Keratinocyte (primary cell): ENCODE results near the gene PRR32. TPM values are rescaled to one million over a fixed set of nuclear protein-coding genes. Genes with fewer than 3 reads are reported as not detected.

ENCODE experiments used
- DNase-seq: peaks from one replicate; pipeline ENCODE4 v3.0.0-alpha.2; 2011; ENCODE audit warnings: low read depth, missing footprints, low spot score
- FAIRE-seq: peaks from 2 replicates; lab custom pipeline; 2011; peaks lifted over from hg19 to GRCh38; lab: Jason Lieb, UNC
- H2AFZ ChIP-seq: 2 replicates; pipeline ENCODE4 v1.6.0; 2012; ENCODE audit warnings: low read length, control low read depth, inconsistent platforms; ENCODE audit not compliant: control insufficient read depth
- H3K27ac ChIP-seq: 2 replicates; pipeline ENCODE4 v1.5.1; 2011; ENCODE audit warnings: low read length; ENCODE audit not compliant: control insufficient read depth, insufficient read depth
- H3K27me3 ChIP-seq: 3 replicates; pipeline ENCODE4 v1.6.0; 2011; ENCODE audit warnings: low read length; ENCODE audit not compliant: control insufficient read depth, insufficient read depth; ENCODE audit errors: extremely low read depth
- H3K36me3 ChIP-seq, 2 experiments: 2 replicates in 1 of 2; 3 replicates in 1 of 2; pipeline ENCODE4 v1.5.1; 2011; ENCODE audit warnings: low read length in 2 of 2, mild to moderate bottlenecking in 1 of 2; ENCODE audit not compliant: control insufficient read depth in 2 of 2, insufficient read depth in 2 of 2; ENCODE audit errors: extremely low read depth in 1 of 2
- H3K4me1 ChIP-seq: 3 replicates; pipeline ENCODE4 v1.5.1; 2011; ENCODE audit warnings: low read length; ENCODE audit not compliant: control insufficient read depth, insufficient read depth; ENCODE audit errors: extremely low read depth
- H3K4me2 ChIP-seq: 3 replicates; pipeline ENCODE4 v1.6.0; 2011; ENCODE audit warnings: low read depth, low read length; ENCODE audit not compliant: control insufficient read depth, insufficient read depth; ENCODE audit errors: extremely low read depth
- H3K4me3 ChIP-seq, 3 experiments: fragments of 200-600 bp in 1 of 3; sonication (generic) in 1 of 3; 2 replicates in 2 of 3; 3 replicates in 1 of 3; pipeline ENCODE4 v1.5.1; 2011 to 2016; ENCODE audit warnings: low read length in 3 of 3, mild to moderate bottlenecking in 3 of 3, control low read depth in 2 of 3, inconsistent platforms in 1 of 3, low read depth in 1 of 3, mixed read lengths in 1 of 3, mixed run types in 1 of 3, moderate library complexity in 1 of 3; ENCODE audit not compliant: control insufficient read depth in 2 of 3, insufficient read depth in 2 of 3; ENCODE audit errors: extremely low read depth in 1 of 3
- H3K79me2 ChIP-seq: 2 replicates; pipeline ENCODE4 v1.6.0; 2012; ENCODE audit warnings: low read length; ENCODE audit not compliant: control insufficient read depth, insufficient read depth
- H3K9ac ChIP-seq: 3 replicates; pipeline ENCODE4 v1.6.0; 2011; ENCODE audit warnings: low read length; ENCODE audit not compliant: control insufficient read depth, insufficient read depth; ENCODE audit errors: extremely low read depth
- H3K9me1 ChIP-seq: 3 replicates; pipeline ENCODE4 v1.6.0; 2011; ENCODE audit warnings: low read length; ENCODE audit not compliant: control insufficient read depth, insufficient read depth; ENCODE audit errors: extremely low read depth
- H3K9me3 ChIP-seq: 2 replicates; pipeline ENCODE4 v1.5.1; 2012; ENCODE audit warnings: low read depth, low read length; ENCODE audit not compliant: control insufficient read depth
- H4K20me1 ChIP-seq: 3 replicates; pipeline ENCODE4 v1.6.0; 2011; ENCODE audit warnings: low read length; ENCODE audit not compliant: control insufficient read depth, insufficient read depth; ENCODE audit errors: extremely low read depth
- CTCF ChIP-seq, 3 experiments: IDR thresholded peaks in 1 of 3; conservative IDR thresholded peaks in 1 of 3; optimal IDR thresholded peaks in 1 of 3; 2 replicates in 2 of 3; 3 replicates in 1 of 3; pipeline versions ENCODE3 to v1.5.1; 2011; ENCODE audit warnings: low read length in 3 of 3, mild to moderate bottlenecking in 3 of 3, moderate library complexity in 2 of 3, control low read depth in 1 of 3, inconsistent platforms in 1 of 3; ENCODE audit not compliant: insufficient read depth in 2 of 3; ENCODE audit errors: extremely low read depth in 1 of 3
- EZH2 ChIP-seq: IDR thresholded peaks from one replicate; pipeline ENCODE4 v1.6.1; 2012; ENCODE audit warnings: inconsistent platforms, mild to moderate bottlenecking, low read length, moderate library complexity
- dilution Hi-C: fragments of 300-500 bp; cut with MboI; formaldehyde crosslinking; loops from one replicate; pipeline ENCODE4 v1.7.0; 2020; ENCODE audit warnings: low sequenced_read_pairs; ENCODE audit not compliant: extremely low pct_ligation_motif_present
- polyA minus RNA-seq, 3 experiments: library from RNA; depleted of rRNA, polyadenylated mRNA; stranded (reverse); fragments of >200 nt; gene quantifications; 1 replicate in 1 of 3; 2 replicates in 1 of 3; 3 replicates in 1 of 3; pipeline ENCODE4 v1.2.3, GENCODE V29; 2011
- polyA plus RNA-seq, 5 experiments: library from polyadenylated mRNA; depleted of rRNA in 3 of 5; stranded (reverse) in 3 of 5; stranded (forward) in 1 of 5; unstranded in 1 of 5; fragments of >200 nt; gene quantifications; 1 replicate in 1 of 5; 2 replicates in 3 of 5; 3 replicates in 1 of 5; pipeline versions ENCODE4 v1.2.1 to v1.2.3, GENCODE V29; 2011 to 2012; ENCODE audit warnings: missing spikeins in 2 of 5, low read depth in 1 of 5, low replicate concordance in 1 of 5

PRR32 gene
- polyA plus RNA-seq (not detected in 3 replicates), polyA minus RNA-seq (not detected in 3 replicates)
- polyA plus RNA-seq (2011; ENCODE audit: low read depth) = not detected
- not detected in 2 replicates for polyA plus RNA-seq (2011; cell fraction: cytosol; rRNA removed)
- polyA plus RNA-seq (2011; cell fraction: nucleus; rRNA removed) = not detected in 2 replicates
- polyA plus RNA-seq (2012; ENCODE audit: low replicate concordance) = not detected in 2 replicates
- polyA minus RNA-seq (2011; cell fraction: cytosol; rRNA and poly(A)+ RNA removed) = not detected
- not detected in 2 replicates for polyA minus RNA-seq (2011; cell fraction: nucleus; rRNA and poly(A)+ RNA removed)

- Histone ChIP-seq H3K79me2 (no peaks in the 10 kb centered on the region), H3K9me1 (no peaks in the 10 kb centered on the region), H3K4me3 (no peak within 1 kb of the TSS), H3K27me3 (no peaks in the 10 kb centered on the region), H3K4me1 (no peaks in the 10 kb centered on the region), H2AFZ (no peak within 1 kb of the TSS), H3K9ac (no peak within 1 kb of the TSS), H4K20me1 (no peaks in the 10 kb centered on the region), H3K4me2 (no peak within 1 kb of the TSS), H3K9me3 (no peaks in the 10 kb centered on the region), H3K27ac (no peak within 1 kb of the TSS), H3K36me3 (no peaks in the 10 kb centered on the region)
- DNase-seq (no peak), FAIRE-seq (no peak)
- dilution Hi-C loops = no loop called here
- TF ChIP-seq EZH2 (no peak), CTCF (optimal IDR thresholded peaks at IDR 0.05 in 1 of 3, IDR thresholded peaks at IDR 0.05 in 1 of 3, conservative IDR thresholded peaks at IDR 0.05 in 1 of 3; ENCODE audit: extremely low read depth in 1 of 3, insufficient read depth in 2 of 3, low read length in 3 of 3) (no peak)
These were observed at the start of gene PRR32 for GRCh38 chrX:126819429-126819828. Gene PRR32 (plus strand): TSS chrX:126819729. CDS start chrX:126819844, 115 bp downstream.

GRCh38 chrX:126770179-126770578, 49.4 kb upstream of the PRR32 start:
- H3K27ac ChIP-seq = no peak overlapping the region
- H3K27me3 ChIP-seq = no peaks in the 10 kb centered on the region
- H2AFZ ChIP-seq = no peak overlapping the region
- no peaks in the 10 kb centered on the region for H3K79me2 ChIP-seq
- H3K4me3 ChIP-seq = no peak overlapping the region
- no peaks in the 10 kb centered on the region for H3K4me1 ChIP-seq
- no peak for TF ChIP-seq EZH2
- peak; percentile 64 to 67 (median 65) for TF ChIP-seq CTCF (optimal IDR thresholded peaks at IDR 0.05 in 1 of 3, IDR thresholded peaks at IDR 0.05 in 1 of 3, conservative IDR thresholded peaks at IDR 0.05 in 1 of 3; ENCODE audit: extremely low read depth in 1 of 3, insufficient read depth in 2 of 3, low read length in 3 of 3)
- no peak overlapping the region for H3K9ac ChIP-seq
- no peaks in the 10 kb centered on the region for H3K9me3 ChIP-seq
- H3K9me1 ChIP-seq = no peaks in the 10 kb centered on the region
- no peaks in the 10 kb centered on the region for H4K20me1 ChIP-seq
- dilution Hi-C loops = loop anchor here (25.0 kb wide), 1 partner anchor 267 kb away; no protein-coding TSS in a partner anchor
- DNase-seq (no peak), FAIRE-seq (peak; percentile 67)
- no peaks in the 10 kb centered on the region for H3K36me3 ChIP-seq
- H3K4me2 ChIP-seq = no peak overlapping the region
